ENCODE measurements around the gene ELOVL1.
A peak's percentile ranks its signal among the peaks of the same experiment; 100 is the strongest.
"Not testable (repeated sequence)": the region's sequence is repeated elsewhere in the genome, so short reads cannot be mapped to it uniquely, and the experiment has no call there.

ELOVL1 gene
- long read RNA-seq, donor 1, transcript ELOVL1-201 (8 exons, 1,477 nt): major isoform, 34 of 47 reads
- long read RNA-seq, donor 1, partial matches to known transcripts: 10 of 47 reads
- long read RNA-seq, donor 1, other reads (novel, unspliced or antisense): 0 of 47 reads
- long read RNA-seq, donor 2, transcript ELOVL1-201 (8 exons, 1,477 nt): major isoform, 11 of 25 reads
- long read RNA-seq, donor 2, partial matches to known transcripts: 11 of 25 reads
- long read RNA-seq, donor 2, other reads (novel, unspliced or antisense): 0 of 25 reads
- long read RNA-seq, donor 3, transcript ELOVL1-201 (8 exons, 1,477 nt): major isoform, 15 of 18 reads
- long read RNA-seq, donor 3, partial matches to known transcripts: 0 of 18 reads
- long read RNA-seq, donor 3, other reads (novel, unspliced or antisense): 0 of 18 reads
- long read RNA-seq, donor 4, transcript ELOVL1-201 (8 exons, 1,477 nt): major isoform, 13 of 17 reads
- long read RNA-seq, donor 4, partial matches to known transcripts: 0 of 17 reads
- long read RNA-seq, donor 4, other reads (novel, unspliced or antisense): 0 of 17 reads
- long read RNA-seq, donor 5, transcript ELOVL1-201 (8 exons, 1,477 nt): major isoform, 22 of 23 reads
- long read RNA-seq, donor 5, partial matches to known transcripts: 0 of 23 reads
- long read RNA-seq, donor 5, other reads (novel, unspliced or antisense): 0 of 23 reads
- long read RNA-seq, donor 6, transcript ELOVL1-201 (8 exons, 1,477 nt): major isoform, 27 of 37 reads
- long read RNA-seq, donor 6, partial matches to known transcripts: 7 of 37 reads
- long read RNA-seq, donor 6, other reads (novel, unspliced or antisense): 0 of 37 reads
- long read RNA-seq, donor 7, transcript ELOVL1-201 (8 exons, 1,477 nt): major isoform, 20 of 40 reads
- long read RNA-seq, donor 7, partial matches to known transcripts: 19 of 40 reads
- long read RNA-seq, donor 7, other reads (novel, unspliced or antisense): 0 of 40 reads
- long read RNA-seq, donor 8, transcript ELOVL1-201 (8 exons, 1,477 nt): major isoform, 22 of 26 reads
- long read RNA-seq, donor 8, partial matches to known transcripts: 0 of 26 reads
- long read RNA-seq, donor 8, other reads (novel, unspliced or antisense): 0 of 26 reads

- peak; percentile 97 for DNase-seq
These were observed at the start of gene ELOVL1 for GRCh38 chr1:43367904-43368645. Gene ELOVL1, minus strand, starts transcription at chr1:43368011. Its CDS starts 2,402 bp downstream, at chr1:43365609.

GRCh38 chr1:43415901-43416300, 48.1 kb upstream of the ELOVL1 start:
- no peak for DNase-seq

GRCh38 chr1:43414634-43415223, 46.9 kb upstream of the ELOVL1 start:
- DNase-seq: peak; percentile 34

DNA sequence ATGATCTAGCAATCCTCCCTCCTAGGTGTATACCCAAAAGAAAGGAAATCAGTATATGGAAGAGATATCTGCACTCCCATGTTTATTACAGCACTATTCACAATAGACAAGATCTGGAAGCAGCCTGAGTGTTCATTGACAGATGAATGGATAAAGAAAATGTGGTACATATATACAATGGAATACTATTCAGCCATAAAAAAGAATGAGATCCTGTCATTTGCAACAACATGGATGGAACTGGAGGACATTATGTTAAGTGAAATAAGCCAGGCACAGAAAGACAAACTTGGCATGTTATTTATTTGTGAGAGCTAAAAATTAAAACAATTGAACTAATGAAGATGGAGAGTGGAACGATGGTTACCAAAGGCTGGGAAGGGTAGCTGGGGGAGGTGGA, 45.6 kb upstream of the ELOVL1 start:
- DNase-seq: not testable (repeated sequence)

GRCh38 chr1:43410571-43410970, 42.8 kb upstream of the ELOVL1 start:
- DNase-seq: no peak

DNA sequence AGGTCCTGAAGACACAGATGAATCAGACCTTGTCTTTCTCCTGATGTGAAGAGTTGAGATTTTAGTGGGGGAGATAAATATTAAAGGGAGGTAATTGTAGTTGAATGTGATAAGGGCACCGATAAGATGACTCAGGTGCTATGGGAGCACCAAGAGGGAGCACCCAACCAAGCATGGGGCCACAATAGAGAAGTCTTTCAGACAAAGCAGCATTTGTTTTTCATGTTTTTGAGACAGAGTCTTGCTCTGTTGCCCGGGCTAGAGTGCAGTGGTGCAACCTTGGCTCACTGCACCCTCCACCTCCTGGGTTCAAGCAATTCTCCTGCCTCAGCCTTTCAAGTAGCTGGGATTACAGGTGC, 38.0 kb upstream of the ELOVL1 start:
- DNase-seq: no peak

GRCh38 chr1:43405219-43405875, 37.5 kb upstream of the ELOVL1 start:
- DNase-seq: no peak

GRCh38 chr1:43404353-43404752, 36.5 kb upstream of the ELOVL1 start:
- DNase-seq: no peak

GRCh38 chr1:43402089-43402865, 34.5 kb upstream of the ELOVL1 start:
- DNase-seq: no peak

GRCh38 chr1:43400441-43400840, 32.6 kb upstream of the ELOVL1 start:
- not testable (repeated sequence) for DNase-seq

GRCh38 chr1:43398227-43398626, 30.4 kb upstream of the ELOVL1 start:
- DNase-seq: no peak

DNA sequence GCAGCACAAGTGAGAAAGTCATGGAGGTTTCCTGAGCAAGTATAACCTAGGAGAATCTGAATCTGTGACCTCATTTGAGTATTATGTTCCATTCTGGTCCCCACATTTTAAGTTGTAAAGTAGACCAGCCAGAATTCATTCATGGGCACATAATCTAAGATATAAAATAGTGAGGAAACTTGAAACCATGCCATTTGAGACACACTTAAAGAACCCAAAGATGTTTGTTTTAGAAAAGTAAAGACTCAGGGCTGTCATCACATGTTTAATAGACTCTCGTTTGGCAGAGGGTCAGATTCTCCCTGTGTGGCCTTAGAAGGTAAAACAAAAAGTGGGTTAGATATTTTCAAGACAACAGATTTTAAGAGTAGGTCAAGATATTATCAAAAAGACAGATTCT, 28.2 kb upstream of the ELOVL1 start:
- DNase-seq: no peak

- no peak for DNase-seq
These were observed 27.7 kb upstream of the ELOVL1 start for GRCh38 chr1:43395523-43395922.

GRCh38 chr1:43392702-43393101, 24.9 kb upstream of the ELOVL1 start:
- no peak for DNase-seq

DNA sequence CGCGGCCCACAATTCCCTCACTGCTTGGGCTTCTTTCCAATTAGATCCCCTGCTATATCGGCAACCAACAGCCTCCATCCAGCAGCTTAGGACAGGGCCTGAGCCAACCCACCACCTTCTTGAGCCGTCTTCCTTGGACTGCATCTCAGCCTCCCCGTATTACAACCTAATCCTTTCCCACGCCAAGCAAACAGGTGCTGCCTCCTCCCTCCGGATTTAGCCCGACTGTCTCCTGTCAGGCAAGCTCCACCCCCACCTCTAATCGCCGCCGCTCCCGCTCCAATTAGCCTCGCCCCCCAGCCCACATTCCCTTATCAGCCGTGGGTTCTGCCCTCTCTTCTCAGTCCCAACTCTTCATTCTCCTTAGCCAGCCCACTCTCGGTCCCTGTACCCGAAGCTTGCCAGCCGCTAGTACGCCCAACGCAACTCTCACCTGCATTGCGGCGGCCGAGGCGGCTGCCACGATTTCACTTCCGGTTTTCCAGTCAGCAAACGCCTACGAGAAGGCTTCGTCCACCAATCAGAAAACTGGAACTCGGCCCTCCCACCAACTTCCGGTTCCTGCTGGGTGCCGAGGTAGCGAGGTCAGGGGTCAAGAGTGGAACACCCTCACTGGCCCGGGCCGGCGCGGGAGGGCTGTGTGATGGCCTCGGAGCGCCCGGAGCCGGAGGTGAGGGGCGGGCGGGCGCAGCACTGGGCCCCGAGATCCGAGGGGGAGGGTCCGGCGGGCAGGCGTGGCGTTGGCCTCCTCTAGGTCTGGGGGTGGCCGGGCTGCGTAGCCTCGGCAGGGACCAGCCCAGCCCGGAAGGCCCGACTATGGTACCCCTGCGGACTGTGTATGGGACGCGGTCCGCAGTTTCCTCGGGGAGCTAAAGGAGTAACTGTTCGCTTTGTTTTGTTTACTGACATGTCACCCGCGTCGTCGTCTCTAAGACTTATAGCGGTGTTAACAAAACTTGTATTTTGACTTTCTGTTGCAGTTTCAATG, 21.8 kb upstream of the ELOVL1 start, which contains the start of the genes MED8 and SZT2:
MED8 (minus strand) TSS at position 475 of the 988 bp plus-strand sequence; CDS start at position 439, 36 bp downstream.
SZT2 (plus strand) TSS at position 574 of the 988 bp plus-strand sequence; CDS start at position 644, 70 bp downstream.
- DNase-seq: peak; percentile 95

DNA sequence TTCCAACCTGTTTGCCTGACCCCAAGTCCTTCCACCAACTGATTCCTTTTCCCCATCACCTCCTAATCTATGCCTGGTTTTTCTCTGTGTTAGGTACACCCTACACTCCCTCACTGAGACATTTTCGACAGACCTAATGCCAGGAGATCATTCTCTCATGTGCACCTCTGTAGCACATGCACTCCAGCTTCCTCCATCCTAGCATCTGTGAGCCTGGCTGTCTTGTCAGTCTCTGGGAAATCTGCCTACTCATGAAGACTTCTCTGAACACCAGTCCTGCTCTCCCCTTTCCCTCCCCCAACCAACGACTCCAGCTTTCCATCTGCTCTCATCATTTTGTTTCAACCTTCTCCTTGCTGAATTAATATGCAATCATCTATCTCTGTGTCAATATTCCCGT, 20.8 kb upstream of the ELOVL1 start:
- DNase-seq: no peak

DNA sequence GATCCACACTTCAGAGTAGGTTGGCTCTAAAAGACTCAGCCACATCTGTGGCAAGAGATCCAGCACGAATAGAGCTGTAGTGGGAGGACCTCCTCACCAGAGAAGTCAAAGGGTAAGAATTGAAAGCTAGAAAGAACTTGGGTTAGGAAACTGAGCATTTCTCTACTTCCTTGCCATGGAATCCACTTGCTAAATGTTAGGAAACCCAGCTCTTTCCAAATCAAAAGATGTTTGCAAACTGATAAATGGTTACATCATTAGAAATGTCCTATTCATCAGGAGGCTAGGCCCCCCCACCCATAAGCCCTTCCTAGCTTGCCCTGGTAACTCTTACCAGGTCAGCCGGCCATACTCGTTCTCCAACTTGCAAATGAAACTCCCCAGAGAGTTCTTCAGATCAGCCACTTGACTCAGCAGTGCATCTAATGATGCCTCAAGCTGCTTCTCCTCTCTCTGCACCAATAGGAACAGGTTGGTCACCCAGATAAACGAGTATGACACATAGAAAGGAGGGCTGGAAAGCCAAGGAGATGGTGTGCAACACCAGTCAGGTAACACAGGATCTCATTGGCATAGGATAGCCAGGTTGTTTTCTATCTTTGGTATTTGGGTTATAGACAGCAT, 20.3 kb upstream of the ELOVL1 start:
- no peak for DNase-seq

GRCh38 chr1:43386676-43387075, 18.9 kb upstream of the ELOVL1 start:
- DNase-seq: no peak

Measured in right kidney (tissue), 9 donors.